Erythroblast (primary cell): ENCODE results near the gene WNT4.

Experiments
- GATA1 ChIP-seq: IDR thresholded peaks from 2 replicates; pipeline ENCODE4 v1.6.1; 2011; ENCODE audit warnings: low read depth, mild to moderate bottlenecking, control low read depth, low read length, moderate library complexity
- POLR2A ChIP-seq: IDR thresholded peaks from 2 replicates; pipeline ENCODE4 v1.6.1; 2011; ENCODE audit warnings: mild to moderate bottlenecking, low read length

GRCh38 chr1:22080191-22080590, 62.7 kb downstream of the WNT4 start:
- TF ChIP-seq POLR2A: no peak
- TF ChIP-seq GATA1: no peak
